Astrocyte (in vitro differentiated cells and primary cell): ENCODE results near the gene ZNF804B. TPM values are rescaled to one million over a fixed set of nuclear protein-coding genes. Genes with fewer than 3 reads are reported as not detected.

Experiments
- DNase-seq: peaks from one replicate; pipeline ENCODE4 v3.0.0-alpha.2; 2010; ENCODE audit warnings: low read depth
- FAIRE-seq: peaks from 2 replicates; lab custom pipeline; 2011; peaks lifted over from hg19 to GRCh38; lab: Jason Lieb, UNC
- H2AFZ ChIP-seq: 2 replicates; pipeline ENCODE4 v1.6.0; 2012; ENCODE audit warnings: low read depth, low read length, inconsistent platforms
- H3K27ac ChIP-seq: 2 replicates; pipeline ENCODE4 v1.5.1; 2011; ENCODE audit warnings: low read depth, low read length, inconsistent platforms
- H3K27me3 ChIP-seq: 2 replicates; pipeline ENCODE4 v1.6.0; 2011; ENCODE audit warnings: low read length, inconsistent platforms; ENCODE audit not compliant: insufficient read depth
- H3K36me3 ChIP-seq: 2 replicates; pipeline ENCODE4 v1.5.1; 2011; ENCODE audit warnings: low read length, inconsistent platforms; ENCODE audit not compliant: insufficient read depth
- H3K4me1 ChIP-seq: 2 replicates; pipeline ENCODE4 v1.5.1; 2011; ENCODE audit warnings: low read length, inconsistent platforms; ENCODE audit not compliant: insufficient read depth
- H3K4me2 ChIP-seq: 2 replicates; pipeline ENCODE4 v1.6.0; 2012; ENCODE audit warnings: low read length, inconsistent platforms
- H3K4me3 ChIP-seq: 2 replicates; pipeline ENCODE4 v1.5.1; 2011; ENCODE audit warnings: low read depth, mild to moderate bottlenecking, low read length, inconsistent platforms; ENCODE audit not compliant: insufficient read depth
- H3K79me2 ChIP-seq: 2 replicates; pipeline ENCODE4 v1.6.0; 2012; ENCODE audit warnings: mild to moderate bottlenecking, low read length, inconsistent platforms; ENCODE audit not compliant: insufficient read depth
- H3K9ac ChIP-seq: 2 replicates; pipeline ENCODE4 v1.6.0; 2012; ENCODE audit warnings: mild to moderate bottlenecking, low read length, inconsistent platforms
- H3K9me3 ChIP-seq: 2 replicates; pipeline ENCODE4 v1.5.1; 2012; ENCODE audit warnings: low read depth, mild to moderate bottlenecking, low read length, inconsistent platforms; ENCODE audit not compliant: insufficient read depth
- H4K20me1 ChIP-seq: 2 replicates; pipeline ENCODE4 v1.6.0; 2012; ENCODE audit warnings: low read length, inconsistent platforms; ENCODE audit not compliant: insufficient read depth
- H3K27ac Mint-ChIP-seq: one replicate; pipeline ENCODE4 v1.8.0; 2021; ENCODE audit warnings: mild to moderate bottlenecking, mixed read lengths; ENCODE audit not compliant: unreplicated experiment
- H3K27me3 Mint-ChIP-seq: one replicate; pipeline ENCODE4 v1.8.0; 2021; ENCODE audit warnings: low read depth, mixed read lengths; ENCODE audit not compliant: unreplicated experiment
- H3K36me3 Mint-ChIP-seq: one replicate; pipeline ENCODE4 v1.8.0; 2021; ENCODE audit warnings: low read depth, mixed read lengths; ENCODE audit not compliant: unreplicated experiment
- H3K4me1 Mint-ChIP-seq: one replicate; pipeline ENCODE4 v1.8.0; 2021; ENCODE audit warnings: low read depth, mixed read lengths; ENCODE audit not compliant: unreplicated experiment
- H3K4me3 Mint-ChIP-seq: one replicate; pipeline ENCODE4 v1.8.0; 2021; ENCODE audit warnings: mild to moderate bottlenecking, moderate library complexity, mixed read lengths; ENCODE audit not compliant: unreplicated experiment
- H3K9me3 Mint-ChIP-seq: one replicate; pipeline ENCODE4 v1.8.0; 2021; ENCODE audit warnings: mild to moderate bottlenecking, mixed read lengths; ENCODE audit not compliant: unreplicated experiment
- EZH2 ChIP-seq: IDR thresholded peaks from 2 replicates; pipeline ENCODE4 v1.6.1; 2012; ENCODE audit warnings: mild to moderate bottlenecking, low read length, inconsistent platforms; ENCODE audit not compliant: insufficient read depth
- total RNA-seq: library from RNA; stranded (reverse); gene quantifications from 2 replicates; pipeline ENCODE4 v1.2.1, GENCODE V29; 2021
- TF ChIP-seq, protein P1 (sequence below): IDR thresholded peaks from 2 replicates; pipeline ENCODE4 v1.5.1; 2011; ENCODE audit warnings: low read depth, mild to moderate bottlenecking, inconsistent platforms, low read length, moderate library complexity; ENCODE audit not compliant: insufficient read depth

Gene ZNF804B
- total RNA-seq, 1 donor from 2014 or later = not detected

DNA sequence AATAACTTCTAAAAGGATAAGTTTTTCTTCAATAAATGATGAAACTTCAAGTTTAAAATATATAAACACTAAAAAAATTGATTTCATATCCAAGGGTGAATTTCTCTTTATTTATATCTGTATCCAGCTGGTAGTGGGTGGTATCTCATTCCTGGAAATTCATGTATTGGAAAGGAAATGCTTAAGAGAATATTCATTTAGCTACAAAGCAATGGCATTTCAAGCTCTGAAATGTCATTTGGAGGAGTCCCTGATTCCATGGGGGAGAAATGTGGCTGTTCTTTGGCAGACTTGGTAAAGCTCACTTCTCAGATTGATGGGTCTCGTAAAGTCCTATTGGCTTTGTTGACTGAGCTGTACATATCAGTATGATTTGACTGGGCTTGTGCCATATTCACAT is 192.3 kb downstream of the ZNF804B start:
- Mint-ChIP-seq H3K27me3 (no peaks in the 10 kb centered on the region), H3K4me3 (no peak overlapping the region), H3K9me3 (no peaks in the 10 kb centered on the region), H3K4me1 (no peaks in the 10 kb centered on the region), H3K27ac (no peak overlapping the region), H3K36me3 (no peaks in the 10 kb centered on the region)
- DNase-seq (no peak), FAIRE-seq (no peak)
- Histone ChIP-seq H3K4me3 (no peak overlapping the region), H3K4me2 (no peak overlapping the region), H3K4me1 (no peaks in the 10 kb centered on the region), H2AFZ (no peak overlapping the region), H3K27me3 (no peaks in the 10 kb centered on the region), H3K9me3 (no peaks in the 10 kb centered on the region), H3K27ac (no peak overlapping the region), H4K20me1 (no peaks in the 10 kb centered on the region), H3K9ac (no peak overlapping the region), H3K79me2 (no peaks in the 10 kb centered on the region), H3K36me3 (no peaks in the 10 kb centered on the region)
- TF ChIP-seq EZH2 = no peak
- TF ChIP-seq, protein P1, sequence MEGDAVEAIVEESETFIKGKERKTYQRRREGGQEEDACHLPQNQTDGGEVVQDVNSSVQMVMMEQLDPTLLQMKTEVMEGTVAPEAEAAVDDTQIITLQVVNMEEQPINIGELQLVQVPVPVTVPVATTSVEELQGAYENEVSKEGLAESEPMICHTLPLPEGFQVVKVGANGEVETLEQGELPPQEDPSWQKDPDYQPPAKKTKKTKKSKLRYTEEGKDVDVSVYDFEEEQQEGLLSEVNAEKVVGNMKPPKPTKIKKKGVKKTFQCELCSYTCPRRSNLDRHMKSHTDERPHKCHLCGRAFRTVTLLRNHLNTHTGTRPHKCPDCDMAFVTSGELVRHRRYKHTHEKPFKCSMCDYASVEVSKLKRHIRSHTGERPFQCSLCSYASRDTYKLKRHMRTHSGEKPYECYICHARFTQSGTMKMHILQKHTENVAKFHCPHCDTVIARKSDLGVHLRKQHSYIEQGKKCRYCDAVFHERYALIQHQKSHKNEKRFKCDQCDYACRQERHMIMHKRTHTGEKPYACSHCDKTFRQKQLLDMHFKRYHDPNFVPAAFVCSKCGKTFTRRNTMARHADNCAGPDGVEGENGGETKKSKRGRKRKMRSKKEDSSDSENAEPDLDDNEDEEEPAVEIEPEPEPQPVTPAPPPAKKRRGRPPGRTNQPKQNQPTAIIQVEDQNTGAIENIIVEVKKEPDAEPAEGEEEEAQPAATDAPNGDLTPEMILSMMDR = no peak

DNA sequence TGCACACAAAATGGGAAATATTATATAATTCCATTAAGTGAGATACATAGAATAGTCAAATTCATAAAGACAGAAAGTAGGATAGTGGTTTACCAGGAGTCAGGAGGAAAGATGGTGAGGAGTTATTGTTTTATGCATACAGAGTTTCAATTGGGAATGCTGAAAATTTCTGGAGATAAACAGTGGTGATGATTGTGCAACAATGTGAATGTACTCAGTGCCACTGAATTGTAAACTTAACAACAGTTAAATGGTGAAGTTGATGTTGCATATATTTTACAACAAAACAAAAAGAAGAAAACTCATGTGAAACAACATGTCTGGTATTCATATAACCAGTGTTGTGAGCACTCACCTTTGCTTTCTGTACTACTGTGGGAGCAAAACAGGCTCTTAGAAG is 204.9 kb downstream of the ZNF804B start:
- Histone ChIP-seq H4K20me1 (no peaks in the 10 kb centered on the region), H3K27ac (no peak overlapping the region), H3K4me2 (no peak overlapping the region), H2AFZ (no peak overlapping the region), H3K27me3 (no peaks in the 10 kb centered on the region), H3K4me1 (no peaks in the 10 kb centered on the region), H3K79me2 (no peaks in the 10 kb centered on the region), H3K4me3 (no peak overlapping the region), H3K9me3 (no peaks in the 10 kb centered on the region), H3K36me3 (no peaks in the 10 kb centered on the region), H3K9ac (no peak overlapping the region)
- Mint-ChIP-seq H3K36me3 (no peaks in the 10 kb centered on the region), H3K4me3 (no peak overlapping the region), H3K27ac (no peak overlapping the region), H3K9me3 (peaks cover 3% of the 10 kb centered on the region), H3K27me3 (no peaks in the 10 kb centered on the region), H3K4me1 (no peaks in the 10 kb centered on the region)
- DNase-seq (no peak), FAIRE-seq (no peak)
- no peak for TF ChIP-seq EZH2
- TF ChIP-seq, protein P1 = no peak

DNA sequence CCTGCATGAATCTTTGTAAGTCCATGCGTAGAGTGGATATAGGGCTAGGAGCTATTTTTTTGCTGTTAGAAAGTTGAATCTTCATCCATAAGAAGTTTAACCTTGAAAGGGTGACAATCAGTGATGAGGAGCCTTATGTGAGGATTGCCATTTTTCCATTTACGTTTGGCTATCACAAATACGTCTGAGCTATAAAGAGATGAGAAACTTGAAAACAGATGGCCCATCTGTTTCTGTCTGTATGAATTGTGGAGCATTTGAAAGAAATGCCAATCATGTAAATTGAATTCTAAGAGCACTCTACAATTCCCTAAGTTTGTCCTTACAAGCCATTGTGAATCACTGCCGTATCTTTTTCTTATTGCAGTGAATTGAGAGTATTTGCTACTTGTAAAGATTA is 205.9 kb downstream of the ZNF804B start:
- H3K27me3 ChIP-seq = no peaks in the 10 kb centered on the region

More for the DNA sequence above, 205.9 kb downstream of the ZNF804B start:
- H3K27ac Mint-ChIP-seq = no peak overlapping the region
- no peak for TF ChIP-seq EZH2
- TF ChIP-seq, protein P1 = no peak
- H3K4me1 ChIP-seq = no peaks in the 10 kb centered on the region
- no peaks in the 10 kb centered on the region for H3K9me3 ChIP-seq
- H4K20me1 ChIP-seq = no peaks in the 10 kb centered on the region
- H3K27ac ChIP-seq = no peak overlapping the region
- H3K36me3 Mint-ChIP-seq = no peaks in the 10 kb centered on the region
- no peak overlapping the region for H3K9ac ChIP-seq
- H3K4me2 ChIP-seq = no peak overlapping the region
- H3K79me2 ChIP-seq = no peaks in the 10 kb centered on the region
- no peak for DNase-seq
- no peak overlapping the region for H3K4me3 ChIP-seq
- no peak overlapping the region for H2AFZ ChIP-seq
- FAIRE-seq = no peak
- H3K36me3 ChIP-seq = no peaks in the 10 kb centered on the region
- no peaks in the 10 kb centered on the region for H3K4me1 Mint-ChIP-seq
- H3K9me3 Mint-ChIP-seq = peaks cover 3% of the 10 kb centered on the region
- no peak overlapping the region for H3K4me3 Mint-ChIP-seq
- no peaks in the 10 kb centered on the region for H3K27me3 Mint-ChIP-seq
